ENCODE results near the gene CROT.

Gene CROT

GRCh38 chr7:87342231-87342630 lies 3.2 kb upstream of the CROT start:
- DNase-seq (ENCODE audit: low spot score): no peak

GRCh38 chr7:87344446-87344845 lies 1.0 kb upstream of the CROT start:
- DNase-seq (ENCODE audit: low spot score): no peak

GRCh38 chr7:87345962-87346371 lies 503 bp downstream of the CROT start:
- DNase-seq (ENCODE audit: low spot score): no peak

- DNase-seq (ENCODE audit: low spot score): no peak
Observed at GRCh38 chr7:87347207-87347606, 1.7 kb downstream of the CROT start.

- no peak for DNase-seq (ENCODE audit: low spot score)
Observed at GRCh38 chr7:87347664-87348063, 2.2 kb downstream of the CROT start.

GRCh38 chr7:87354749-87355148 lies 9.3 kb downstream of the CROT start:
- DNase-seq (ENCODE audit: low spot score): no peak

GRCh38 chr7:87356448-87356847 lies 11.0 kb downstream of the CROT start:
- DNase-seq (ENCODE audit: low spot score): no peak

- no peak for DNase-seq (ENCODE audit: low spot score)
Observed at GRCh38 chr7:87359366-87359765, 13.9 kb downstream of the CROT start.

- no peak for DNase-seq (ENCODE audit: low spot score)
Observed at GRCh38 chr7:87361320-87361719, 15.9 kb downstream of the CROT start.

- no peak for DNase-seq (ENCODE audit: low spot score)
Observed at GRCh38 chr7:87363342-87363741, 17.9 kb downstream of the CROT start.

GRCh38 chr7:87364246-87364645 lies 18.8 kb downstream of the CROT start:
- DNase-seq (ENCODE audit: low spot score): no peak

- no peak for DNase-seq (ENCODE audit: low spot score)
Observed at GRCh38 chr7:87369216-87369615, 23.8 kb downstream of the CROT start.

GRCh38 chr7:87370660-87371180 lies 25.3 kb downstream of the CROT start:
- no peak for DNase-seq (ENCODE audit: low spot score)

- no peak for DNase-seq (ENCODE audit: low spot score)
Observed at GRCh38 chr7:87375662-87376435, 30.4 kb downstream of the CROT start.

GRCh38 chr7:87380905-87381304 lies 35.4 kb downstream of the CROT start:
- DNase-seq (ENCODE audit: low spot score): no peak

GRCh38 chr7:87391020-87391701 lies 45.7 kb downstream of the CROT start:
- no peak for DNase-seq (ENCODE audit: low spot score)

- DNase-seq (ENCODE audit: low spot score): no peak
Observed at GRCh38 chr7:87395442-87396020, 50.1 kb downstream of the CROT start.

- DNase-seq (ENCODE audit: low spot score): no peak
Observed at GRCh38 chr7:87398446-87398845, 53.0 kb downstream of the CROT start.

GRCh38 chr7:87404674-87405073 lies 59.2 kb downstream of the CROT start:
- DNase-seq (ENCODE audit: low spot score): no peak

- DNase-seq (ENCODE audit: low spot score): no peak
Observed at GRCh38 chr7:87411186-87411585, 65.7 kb downstream of the CROT start.

GRCh38 chr7:87413029-87413428 lies 67.6 kb downstream of the CROT start:
- DNase-seq (ENCODE audit: low spot score): no peak

- DNase-seq (ENCODE audit: low spot score): no peak
Observed at GRCh38 chr7:87413951-87414793, 68.7 kb downstream of the CROT start.
